Loucy (cell line): ENCODE measurements around the gene NCKIPSD.

Source experiments
- H2AFZ ChIP-seq: fragments of 200-600 bp; sonication (generic); 2 replicates; pipeline ENCODE4 v1.6.0; 2016; ENCODE audit warnings: antibody characterized with exemption, mild to moderate bottlenecking, low read length, moderate library complexity
- H3F3A ChIP-seq: fragments of 200-600 bp; 2 replicates; pipeline ENCODE4 v1.6.0; 2016; ENCODE audit warnings: antibody characterized with exemption, low read depth, mild to moderate bottlenecking
- H3K27me3 ChIP-seq: fragments of 200-600 bp; sonication (generic); 2 replicates; pipeline ENCODE4 v1.6.1; 2014; ENCODE audit warnings: low read length, mild to moderate bottlenecking; ENCODE audit not compliant: insufficient read depth, poor library complexity, severe bottlenecking
- H3K36me3 ChIP-seq: fragments of 200-600 bp; sonication (generic); 2 replicates; pipeline ENCODE4 v1.6.1; 2016; ENCODE audit warnings: low read length; ENCODE audit not compliant: insufficient read depth
- H3K4me1 ChIP-seq: fragments of 200-600 bp; sonication (generic); 2 replicates; pipeline ENCODE4 v1.5.1; 2014; ENCODE audit warnings: low read length, mild to moderate bottlenecking; ENCODE audit not compliant: insufficient read depth, poor library complexity, severe bottlenecking
- H3K4me2 ChIP-seq: fragments of 200-600 bp; sonication (generic); 2 replicates; pipeline ENCODE4 v1.6.0; 2014; ENCODE audit warnings: antibody characterized with exemption, low read length, low read depth, mild to moderate bottlenecking; ENCODE audit not compliant: poor library complexity, severe bottlenecking
- H3K4me3 ChIP-seq: fragments of 200-600 bp; sonication (generic); 2 replicates; pipeline ENCODE4 v1.5.1; 2014; ENCODE audit warnings: low read length, mild to moderate bottlenecking, mixed read lengths; ENCODE audit not compliant: poor library complexity, severe bottlenecking
- H3K79me2 ChIP-seq: fragments of 200-600 bp; sonication (generic); 2 replicates; pipeline ENCODE4 v1.6.1; 2014; ENCODE audit warnings: low read length; ENCODE audit not compliant: insufficient read depth
- H3K9ac ChIP-seq: fragments of 200-600 bp; sonication (generic); 2 replicates; pipeline ENCODE4 v1.6.0; 2014; ENCODE audit warnings: mild to moderate bottlenecking, low read depth, low read length, moderate library complexity; ENCODE audit not compliant: poor library complexity, severe bottlenecking
- H3K9me2 ChIP-seq: fragments of 200-600 bp; sonication (generic); replicated peaks from 2 replicates; pipeline ENCODE4 v1.6.1; 2016; ENCODE audit warnings: low read depth, low read length, mixed read lengths
- H3K9me3 ChIP-seq: fragments of 200-600 bp; sonication (generic); 2 replicates; pipeline ENCODE4 v1.6.1; 2014; ENCODE audit warnings: mild to moderate bottlenecking, antibody characterized with exemption, low read length, low read depth; ENCODE audit not compliant: insufficient read depth
- H4K20me1 ChIP-seq: fragments of 200-600 bp; sonication (generic); 2 replicates; pipeline ENCODE4 v1.6.0; 2014; ENCODE audit warnings: antibody characterized with exemption, low read length, mild to moderate bottlenecking; ENCODE audit not compliant: insufficient read depth, poor library complexity, severe bottlenecking
- EZH2phosphoT487 ChIP-seq: fragments of 200-600 bp; IDR thresholded peaks from 2 replicates; pipeline ENCODE4 v1.6.1; 2018; ENCODE audit warnings: antibody characterized with exemption, mild to moderate bottlenecking, moderate library complexity, borderline replicate concordance
- TF ChIP-seq, protein P1 (sequence below): fragments of 200-600 bp; sonication (generic); conservative IDR thresholded peaks from 2 replicates; pipeline ENCODE4 v1.5.1; 2014; ENCODE audit warnings: mild to moderate bottlenecking, antibody characterized with exemption, low read length

The NCKIPSD gene

DNA sequence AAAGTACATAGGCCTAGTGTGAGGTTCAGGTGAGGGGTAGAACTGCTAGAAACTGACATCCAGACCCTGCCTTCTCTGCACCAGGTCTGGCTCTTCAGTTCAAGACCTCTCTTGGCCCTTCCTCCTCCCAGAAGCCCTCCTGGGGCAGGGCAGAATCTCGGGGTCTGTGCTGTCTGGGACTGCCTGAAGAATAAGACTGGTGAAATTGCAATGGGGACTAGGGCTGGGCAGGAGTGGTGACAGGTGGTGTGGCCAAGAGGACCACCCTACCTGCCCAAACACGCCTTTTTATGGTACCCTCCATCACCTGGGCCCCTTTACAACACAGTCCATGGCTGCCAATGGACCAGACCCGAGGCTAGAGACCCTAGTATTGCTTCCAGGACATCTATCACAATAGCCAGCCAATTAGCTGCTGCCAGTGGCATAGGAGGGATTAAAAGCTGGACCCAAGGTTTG is 1.5 kb upstream of the NCKIPSD start:
- H3K9me2 ChIP-seq = no peaks in the 10 kb centered on the region
- no peak overlapping the region for H3K4me3 ChIP-seq
- peaks cover 27% of the 10 kb centered on the region for H3K79me2 ChIP-seq
- H3F3A ChIP-seq = peaks cover 3% of the 10 kb centered on the region; the same call in 1 of the 2 replicates
- peaks cover 15% of the 10 kb centered on the region for H3K4me1 ChIP-seq
- no peaks in the 10 kb centered on the region for H3K27me3 ChIP-seq
- H2AFZ ChIP-seq = no peak overlapping the region
- no peak for TF ChIP-seq EZH2phosphoT487
- TF ChIP-seq, protein P1, sequence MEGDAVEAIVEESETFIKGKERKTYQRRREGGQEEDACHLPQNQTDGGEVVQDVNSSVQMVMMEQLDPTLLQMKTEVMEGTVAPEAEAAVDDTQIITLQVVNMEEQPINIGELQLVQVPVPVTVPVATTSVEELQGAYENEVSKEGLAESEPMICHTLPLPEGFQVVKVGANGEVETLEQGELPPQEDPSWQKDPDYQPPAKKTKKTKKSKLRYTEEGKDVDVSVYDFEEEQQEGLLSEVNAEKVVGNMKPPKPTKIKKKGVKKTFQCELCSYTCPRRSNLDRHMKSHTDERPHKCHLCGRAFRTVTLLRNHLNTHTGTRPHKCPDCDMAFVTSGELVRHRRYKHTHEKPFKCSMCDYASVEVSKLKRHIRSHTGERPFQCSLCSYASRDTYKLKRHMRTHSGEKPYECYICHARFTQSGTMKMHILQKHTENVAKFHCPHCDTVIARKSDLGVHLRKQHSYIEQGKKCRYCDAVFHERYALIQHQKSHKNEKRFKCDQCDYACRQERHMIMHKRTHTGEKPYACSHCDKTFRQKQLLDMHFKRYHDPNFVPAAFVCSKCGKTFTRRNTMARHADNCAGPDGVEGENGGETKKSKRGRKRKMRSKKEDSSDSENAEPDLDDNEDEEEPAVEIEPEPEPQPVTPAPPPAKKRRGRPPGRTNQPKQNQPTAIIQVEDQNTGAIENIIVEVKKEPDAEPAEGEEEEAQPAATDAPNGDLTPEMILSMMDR = no peak
- no peak overlapping the region for H3K4me2 ChIP-seq
- H3K36me3 ChIP-seq = peaks cover 55% of the 10 kb centered on the region; the same call in 1 of the 2 replicates
- no peak overlapping the region for H3K9ac ChIP-seq
- H3K9me3 ChIP-seq = no peaks in the 10 kb centered on the region
- H4K20me1 ChIP-seq = peaks cover 25% of the 10 kb centered on the region

DNA sequence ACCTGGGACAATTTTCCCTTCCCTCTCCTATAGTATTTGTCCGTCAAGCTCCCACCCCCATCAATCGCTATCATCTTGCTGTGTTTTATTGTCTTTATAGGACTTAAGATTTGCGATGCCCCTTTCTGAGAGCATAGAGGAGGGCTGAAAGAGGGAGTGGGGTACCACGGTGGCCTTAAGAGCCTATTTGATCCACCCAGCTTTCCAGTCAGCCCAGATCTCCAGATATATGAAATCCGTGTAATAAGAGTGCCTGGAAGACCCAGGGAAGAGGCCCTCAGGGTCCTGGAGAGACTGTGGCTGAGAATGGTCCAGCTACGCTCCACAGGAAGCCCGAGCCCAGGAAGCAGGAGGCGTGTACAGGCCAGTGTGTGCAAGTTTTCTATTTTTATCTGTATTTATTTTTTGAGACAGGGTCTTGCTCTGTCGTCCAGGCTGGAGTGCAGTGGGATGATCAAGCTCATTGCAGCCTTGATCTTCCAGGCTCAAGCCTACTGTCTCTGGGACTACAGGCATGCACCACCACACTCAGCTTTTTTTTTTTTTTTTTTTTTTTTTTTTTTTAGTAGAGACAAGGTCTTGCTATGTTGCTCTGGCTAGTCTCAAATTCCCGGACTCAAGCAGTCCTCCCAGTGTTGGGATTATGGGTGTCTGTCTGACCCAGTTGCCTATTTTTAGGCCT is 964 bp upstream of the NCKIPSD start:
- Histone ChIP-seq H2AFZ (no peak overlapping the region), H3K79me2 (peaks cover 27% of the 10 kb centered on the region), H3K9me3 (no peaks in the 10 kb centered on the region), H4K20me1 (peaks cover 20% of the 10 kb centered on the region), H3K9me2 (no peaks in the 10 kb centered on the region), H3F3A (peaks cover 3% of the 10 kb centered on the region; the same call in 1 of the 2 replicates), H3K9ac (no peak overlapping the region), H3K4me2 (no peak overlapping the region), H3K4me1 (peaks cover 15% of the 10 kb centered on the region), H3K27me3 (no peaks in the 10 kb centered on the region), H3K4me3 (no peak overlapping the region), H3K36me3 (peaks cover 54% of the 10 kb centered on the region; the same call in 1 of the 2 replicates)
- TF ChIP-seq, protein P1 = no peak
- no peak for TF ChIP-seq EZH2phosphoT487

DNA sequence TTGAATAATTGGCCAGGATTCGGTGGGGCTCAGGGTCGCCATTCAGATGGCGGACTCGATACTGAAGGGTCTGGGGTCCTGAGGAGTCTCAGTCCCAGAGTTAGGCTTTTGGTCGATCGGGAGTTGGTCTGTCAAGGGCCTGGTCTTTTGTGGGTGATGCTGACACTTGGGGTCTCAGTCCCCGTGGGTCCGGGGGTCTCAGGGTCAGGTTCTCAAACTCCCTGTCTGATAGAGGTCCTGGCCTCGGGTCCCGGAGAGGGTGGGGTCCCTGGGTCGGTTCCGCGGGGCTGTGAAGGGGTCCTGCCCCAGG is 467 bp downstream of the NCKIPSD start:
- Histone ChIP-seq H3K4me1 (peaks cover 15% of the 10 kb centered on the region), H3K79me2 (peaks cover 27% of the 10 kb centered on the region), H3K4me3 (peak overlapping the region; percentile 97), H3K9ac (peak overlapping the region; percentile 81), H2AFZ (peak overlapping the region; percentile 82), H3K4me2 (peak overlapping the region; percentile 84), H3K9me2 (no peaks in the 10 kb centered on the region), H4K20me1 (peaks cover 14% of the 10 kb centered on the region), H3K9me3 (no peaks in the 10 kb centered on the region), H3K36me3 (peaks cover 49% of the 10 kb centered on the region; the same call in 1 of the 2 replicates), H3F3A (peaks cover 3% of the 10 kb centered on the region; the same call in 1 of the 2 replicates), H3K27me3 (no peaks in the 10 kb centered on the region)
- TF ChIP-seq EZH2phosphoT487 = no peak
- TF ChIP-seq, protein P1 = no peak
